Kidney (tissue), 14 donors: ENCODE results near the gene IL2. TPM values are rescaled to one million over a fixed set of nuclear protein-coding genes. Genes with fewer than 3 reads are reported as not detected.

Source experiments
- DNase-seq, 5 donors: peaks; one replicate each; pipeline ENCODE4 v3.0.0-alpha.2; 2013 to 2020
- FAIRE-seq: peaks from 2 replicates; lab custom pipeline; 2012; peaks lifted over from hg19 to GRCh38; lab: Jason Lieb, UNC
- H3K27ac ChIP-seq, 2 donors: one replicate each; pipeline ENCODE4 v1.7.0; 2013; ENCODE audit warnings: low read depth in 2 of 2, low read length in 2 of 2, inconsistent platforms in 1 of 2
- H3K27me3 ChIP-seq: one replicate; pipeline ENCODE4 v1.7.1; 2013; ENCODE audit warnings: low read length, inconsistent platforms; ENCODE audit not compliant: control insufficient read depth, insufficient read depth
- H3K36me3 ChIP-seq, 3 donors: one replicate each; pipeline versions ENCODE4 v1.7.0 to v1.7.1; 2013; ENCODE audit warnings: low read length in 3 of 3, control low read depth in 1 of 3, inconsistent platforms in 1 of 3; ENCODE audit not compliant: insufficient read depth in 3 of 3, control insufficient read depth in 2 of 3
- H3K4me1 ChIP-seq, 3 donors: one replicate each; pipeline versions ENCODE4 v1.7.0 to v1.7.1; 2013; ENCODE audit warnings: low read length in 3 of 3, inconsistent platforms in 1 of 3, low read depth in 1 of 3; ENCODE audit not compliant: control insufficient read depth in 2 of 3, insufficient read depth in 2 of 3
- H3K4me3 ChIP-seq, 3 donors: one replicate each; pipeline versions ENCODE4 v1.7.0 to v1.8.1; 2013; ENCODE audit warnings: low read length in 3 of 3, control low read depth in 1 of 3, inconsistent platforms in 1 of 3
- H3K9ac ChIP-seq, 3 donors: one replicate each; pipeline versions ENCODE4 v1.7.0 to v1.7.1; 2013; ENCODE audit warnings: low read length in 3 of 3, control low read depth in 1 of 3, inconsistent platforms in 1 of 3
- H3K9me3 ChIP-seq, 3 donors: one replicate each; pipeline versions ENCODE4 v1.7.0 to v1.7.1; 2013; ENCODE audit warnings: low read length in 3 of 3, control low read depth in 1 of 3, inconsistent platforms in 1 of 3; ENCODE audit not compliant: control insufficient read depth in 2 of 3, insufficient read depth in 1 of 3
- CTCF ChIP-seq: IDR thresholded peaks from 3 replicates; pipeline ENCODE4 v1.5.1; 2012; ENCODE audit warnings: mild to moderate bottlenecking, moderate library complexity, borderline replicate concordance; ENCODE audit not compliant: insufficient read depth; ENCODE audit errors: extremely low read depth
- intact Hi-C: fragments of 100-400 bp; cut with DNase I; formaldehyde crosslinking; loops from one replicate; pipeline ENCODE4 v1.11.1; 2022
- polyA plus RNA-seq: library from polyadenylated mRNA; stranded (reverse); fragments of 350-450 nt; fragmentation: Illumina TruSeq; extraction: RNeasy Lipid Tissue Mini Kit (QIAGEN cat#74804); gene quantifications from one replicate; pipeline ENCODE4 v1.2.3, GENCODE V29; 2014; ENCODE audit warnings: low read depth, low replicate concordance; ENCODE audit not compliant: insufficient read depth
- total RNA-seq: library from RNA; stranded (reverse); fragmentation: NEBNext Ultra II Directional; extraction: Animal tissue kit (Norgen Biotek cat#: 25700); gene quantifications from one replicate; pipeline ENCODE4 v1.2.1, GENCODE V29; 2021
- donor health status: control.
- donor health status: control.
- donor health status: control.
- donor health status: control.
- donor health status: control.
- donor health status: DM: yes; HTN: yes; CAD: no.
- donor health status: Normal renal cell carcinoma (clear cell type).

The IL2 gene
- total and polyA plus RNA-seq, 2 donors from 2014 or later = not detected

DNA sequence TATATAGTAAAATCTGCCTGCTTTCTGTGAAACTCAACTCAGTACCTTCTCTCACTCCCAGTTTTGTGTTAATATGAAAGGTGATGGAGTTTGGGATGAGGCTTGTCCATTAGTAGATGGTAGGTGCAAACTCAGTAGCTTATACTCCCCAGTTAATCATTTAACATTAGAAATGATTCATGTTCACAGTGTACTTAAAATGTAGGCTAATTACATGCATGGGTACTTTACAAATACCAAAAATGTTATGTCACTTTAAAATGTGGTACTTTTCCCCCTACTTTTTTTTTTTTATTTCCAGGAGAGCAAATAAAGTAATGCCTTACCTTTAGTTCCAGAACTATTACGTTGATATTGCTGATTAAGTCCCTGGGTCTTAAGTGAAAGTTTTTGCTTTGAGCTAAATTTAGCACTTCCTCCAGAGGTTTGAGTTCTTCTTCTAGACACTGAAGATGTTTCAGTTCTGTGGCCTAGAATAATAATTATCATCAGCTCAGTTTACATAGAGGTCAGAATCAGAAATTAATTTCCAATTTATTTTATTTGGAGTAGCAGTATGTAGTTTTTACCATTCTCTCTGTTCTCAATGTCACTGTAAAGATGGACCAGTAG lies 3.0 kb downstream of the IL2 start:
- H3K4me1 ChIP-seq = no peaks in the 10 kb centered on the region
- no peaks in the 10 kb centered on the region for H3K27me3 ChIP-seq
- peak overlapping the region in 1 of 2 donors; percentile 3 for H3K27ac ChIP-seq
- no peak for DNase-seq
- intact Hi-C loops = no loop called here
- no peak overlapping the region for H3K9ac ChIP-seq
- TF ChIP-seq CTCF = no peak
- no peak for FAIRE-seq
- no peaks in the 10 kb centered on the region for H3K9me3 ChIP-seq
- H3K36me3 ChIP-seq = no peaks in the 10 kb centered on the region
- no peak overlapping the region for H3K4me3 ChIP-seq

DNA sequence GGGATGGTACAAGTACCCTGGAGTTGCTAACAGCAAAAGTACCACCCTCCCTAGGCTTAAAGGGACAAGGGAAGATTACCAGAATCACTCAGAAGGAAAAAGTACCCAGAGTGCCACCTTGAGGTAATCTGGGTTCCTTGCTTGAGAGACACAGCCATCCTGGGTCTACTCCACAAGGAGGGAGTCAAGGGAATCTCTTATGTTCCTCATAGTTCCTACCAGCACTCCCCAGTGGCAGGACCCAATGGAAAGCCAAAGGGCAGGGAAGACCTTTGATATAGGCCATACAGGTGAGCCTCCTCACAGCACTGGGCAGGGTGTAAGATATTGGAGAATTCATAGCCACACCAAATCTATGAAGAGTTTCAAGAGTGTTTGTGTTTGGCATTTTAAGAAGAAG lies 5.7 kb downstream of the IL2 start:
- no peak for DNase-seq
- Histone ChIP-seq H3K9me3 (no peaks in the 10 kb centered on the region), H3K9ac (no peak overlapping the region), H3K36me3 (no peaks in the 10 kb centered on the region), H3K4me3 (no peak overlapping the region), H3K4me1 (no peaks in the 10 kb centered on the region), H3K27me3 (no peaks in the 10 kb centered on the region), H3K27ac (no peak overlapping the region)
- intact Hi-C loops = no loop called here
- no peak for TF ChIP-seq CTCF
- FAIRE-seq = no peak

GRCh38 chr4:122434285-122434684 lies 22.2 kb downstream of the IL2 start:
- no peaks in the 10 kb centered on the region for H3K36me3 ChIP-seq
- no peak for TF ChIP-seq CTCF
- intact Hi-C loops = no loop called here
- no peak overlapping the region for H3K27ac ChIP-seq
- H3K4me3 ChIP-seq = no peak overlapping the region
- FAIRE-seq (no peak), DNase-seq (no peak)
- H3K4me1 ChIP-seq = no peaks in the 10 kb centered on the region
- no peak overlapping the region for H3K9ac ChIP-seq
- H3K9me3 ChIP-seq = no peaks in the 10 kb centered on the region
- no peaks in the 10 kb centered on the region for H3K27me3 ChIP-seq

DNA sequence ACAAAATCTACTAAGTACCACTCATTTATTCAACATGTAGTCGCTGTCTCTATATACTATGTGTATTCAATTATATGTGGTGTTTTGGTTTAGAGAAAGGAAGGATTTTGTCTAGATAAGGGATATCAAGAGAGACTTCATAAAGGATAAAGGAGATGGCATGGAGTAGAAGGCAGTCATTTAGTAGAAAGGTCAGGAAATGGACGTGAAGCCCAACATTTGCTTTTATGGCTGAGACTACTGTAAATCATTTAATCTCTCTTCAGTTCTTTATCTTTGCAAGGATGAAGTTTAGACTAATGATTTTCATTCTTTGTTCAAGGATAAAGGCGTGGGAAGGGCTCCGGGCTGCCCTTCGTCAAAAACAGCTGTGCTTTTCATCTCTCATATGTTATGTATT lies 25.2 kb downstream of the IL2 start:
- intact Hi-C loops = no loop called here
- H3K9me3 ChIP-seq = no peaks in the 10 kb centered on the region
- H3K36me3 ChIP-seq = no peaks in the 10 kb centered on the region
- H3K9ac ChIP-seq = no peak overlapping the region
- no peaks in the 10 kb centered on the region for H3K27me3 ChIP-seq
- DNase-seq = peak in 1 of 5 donors; percentile 3
- H3K4me1 ChIP-seq = no peaks in the 10 kb centered on the region
- no peak overlapping the region for H3K27ac ChIP-seq
- TF ChIP-seq CTCF = no peak
- no peak overlapping the region for H3K4me3 ChIP-seq
- no peak for FAIRE-seq
